ENCODE measurements around the gene AUTS2.

The AUTS2 gene

GRCh38 chr7:69602522-69602921 lies 4.2 kb downstream of the AUTS2 start (continued):
- TF ChIP-seq, protein P1, sequence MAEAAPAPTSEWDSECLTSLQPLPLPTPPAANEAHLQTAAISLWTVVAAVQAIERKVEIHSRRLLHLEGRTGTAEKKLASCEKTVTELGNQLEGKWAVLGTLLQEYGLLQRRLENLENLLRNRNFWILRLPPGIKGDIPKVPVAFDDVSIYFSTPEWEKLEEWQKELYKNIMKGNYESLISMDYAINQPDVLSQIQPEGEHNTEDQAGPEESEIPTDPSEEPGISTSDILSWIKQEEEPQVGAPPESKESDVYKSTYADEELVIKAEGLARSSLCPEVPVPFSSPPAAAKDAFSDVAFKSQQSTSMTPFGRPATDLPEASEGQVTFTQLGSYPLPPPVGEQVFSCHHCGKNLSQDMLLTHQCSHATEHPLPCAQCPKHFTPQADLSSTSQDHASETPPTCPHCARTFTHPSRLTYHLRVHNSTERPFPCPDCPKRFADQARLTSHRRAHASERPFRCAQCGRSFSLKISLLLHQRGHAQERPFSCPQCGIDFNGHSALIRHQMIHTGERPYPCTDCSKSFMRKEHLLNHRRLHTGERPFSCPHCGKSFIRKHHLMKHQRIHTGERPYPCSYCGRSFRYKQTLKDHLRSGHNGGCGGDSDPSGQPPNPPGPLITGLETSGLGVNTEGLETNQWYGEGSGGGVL (tag by site-specific recombination; IDR thresholded peaks at IDR 0.05), result no peak
- TF ChIP-seq, protein P2, sequence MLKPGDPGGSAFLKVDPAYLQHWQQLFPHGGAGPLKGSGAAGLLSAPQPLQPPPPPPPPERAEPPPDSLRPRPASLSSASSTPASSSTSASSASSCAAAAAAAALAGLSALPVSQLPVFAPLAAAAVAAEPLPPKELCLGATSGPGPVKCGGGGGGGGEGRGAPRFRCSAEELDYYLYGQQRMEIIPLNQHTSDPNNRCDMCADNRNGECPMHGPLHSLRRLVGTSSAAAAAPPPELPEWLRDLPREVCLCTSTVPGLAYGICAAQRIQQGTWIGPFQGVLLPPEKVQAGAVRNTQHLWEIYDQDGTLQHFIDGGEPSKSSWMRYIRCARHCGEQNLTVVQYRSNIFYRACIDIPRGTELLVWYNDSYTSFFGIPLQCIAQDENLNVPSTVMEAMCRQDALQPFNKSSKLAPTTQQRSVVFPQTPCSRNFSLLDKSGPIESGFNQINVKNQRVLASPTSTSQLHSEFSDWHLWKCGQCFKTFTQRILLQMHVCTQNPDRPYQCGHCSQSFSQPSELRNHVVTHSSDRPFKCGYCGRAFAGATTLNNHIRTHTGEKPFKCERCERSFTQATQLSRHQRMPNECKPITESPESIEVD (tag by site-specific recombination; IDR thresholded peaks at IDR 0.05), result peak; percentile 81
- no peak for TF ChIP-seq ZBTB49 (tag by site-specific recombination; IDR thresholded peaks at IDR 0.05; ENCODE audit: low read depth)
- TF ChIP-seq OVOL3 (tag by site-specific recombination; IDR thresholded peaks at IDR 0.05), result peak; percentile 80; the same call in 1 of the 2 replicates
- no peak for TF ChIP-seq ZNF26 (tag by site-specific recombination; IDR thresholded peaks at IDR 0.05)

DNA sequence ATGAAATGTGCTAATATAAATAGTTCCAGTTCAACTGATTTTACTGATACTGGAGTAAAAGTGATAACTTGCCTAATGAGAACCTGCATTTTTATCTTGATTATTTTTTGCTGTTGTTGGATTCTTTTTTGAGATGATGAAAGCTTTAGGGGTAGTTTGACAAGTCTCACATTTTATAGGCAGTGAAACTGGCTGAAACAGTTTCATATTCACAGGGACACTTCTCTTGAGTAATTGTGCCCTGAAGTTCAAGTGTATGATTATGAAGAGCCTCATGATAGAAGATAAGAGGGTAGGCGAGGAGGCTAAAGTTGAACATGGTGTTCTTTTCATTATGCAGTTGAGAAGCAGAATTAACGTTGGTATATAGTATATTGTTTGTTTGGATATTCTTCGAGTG lies 5.1 kb downstream of the AUTS2 start:
- CTCF ChIA-PET, result interaction anchor here (0.7 to 1.1 kb wide), 2 partner anchors 18 to 437 kb away, joined by 3 to 5 read pairs; no protein-coding TSS in a partner anchor
- no peak overlapping the region for H3K4me3 ChIP-seq (ENCODE audit: low read depth, low read length)
- H3K4me1 ChIP-seq (ENCODE audit: control insufficient read depth, insufficient read depth, low read length), result peaks cover 52% of the 10 kb centered on the region
- H3K36me3 ChIP-seq (ENCODE audit: control insufficient read depth in 2 of 2, insufficient read depth in 1 of 2, low read length in 2 of 2), result no peaks in the 10 kb centered on the region
- H3K9me3 ChIP-seq (ENCODE audit: control insufficient read depth, insufficient read depth, low read depth, low read length), result no peaks in the 10 kb centered on the region
- H3K27ac ChIP-seq (ENCODE audit: extremely low read depth, low read depth, low read length), result peak overlapping the region; percentile 22; the same call in 1 of the 2 replicates
- POLR2A ChIA-PET, result no interaction called here
- TF ChIP-seq ZNF510 (tag by site-specific recombination; IDR thresholded peaks at IDR 0.05; ENCODE audit: insufficient replicate concordance), result no peak
- TF ChIP-seq, protein P3, sequence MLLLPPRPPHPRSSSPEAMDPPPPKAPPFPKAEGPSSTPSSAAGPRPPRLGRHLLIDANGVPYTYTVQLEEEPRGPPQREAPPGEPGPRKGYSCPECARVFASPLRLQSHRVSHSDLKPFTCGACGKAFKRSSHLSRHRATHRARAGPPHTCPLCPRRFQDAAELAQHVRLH (tag by site-specific recombination; IDR thresholded peaks at IDR 0.05), result peak; percentile 76
- peak; percentile 83 for TF ChIP-seq PRDM4 (tag by site-specific recombination; IDR thresholded peaks at IDR 0.05)
- peak; percentile 40 for TF ChIP-seq SP7 (tag by site-specific recombination; IDR thresholded peaks at IDR 0.05)
- peak; percentile 72 for TF ChIP-seq ZNF843 (tag by site-specific recombination; IDR thresholded peaks at IDR 0.05)
- TF ChIP-seq ZBTB48 (tag by site-specific recombination; IDR thresholded peaks at IDR 0.05), result peak; percentile 81
- peak; percentile 51; the same call in 1 of the 2 replicates for TF ChIP-seq OSR2 (tag by site-specific recombination; IDR thresholded peaks at IDR 0.05)
- peak; percentile 55 for TF ChIP-seq ZEB2 (tag by site-specific recombination; IDR thresholded peaks at IDR 0.05)
- no peak for TF ChIP-seq ZNF629 (tag by site-specific recombination; IDR thresholded peaks at IDR 0.05)
- no peak for TF ChIP-seq ZNF704 (tag by site-specific recombination; IDR thresholded peaks at IDR 0.05)
- TF ChIP-seq GLI4 (tag by site-specific recombination; IDR thresholded peaks at IDR 0.05), result no peak
- TF ChIP-seq, protein P2 (tag by site-specific recombination; IDR thresholded peaks at IDR 0.05), result peak; percentile 60; the same call in 1 of the 2 replicates
- peak; percentile 74; the same call in 1 of the 2 replicates for TF ChIP-seq FEZF1 (tag by site-specific recombination; IDR thresholded peaks at IDR 0.05)
- TF ChIP-seq PRDM1 (tag by site-specific recombination; IDR thresholded peaks at IDR 0.05), result peak; percentile 38; the same call in 1 of the 2 replicates
- TF ChIP-seq ZXDB (tag by site-specific recombination; IDR thresholded peaks at IDR 0.05), result 0 out of 2 replicates have a peak, but pooled peaks have one; percentile 46
- no peak for TF ChIP-seq MEIS1 (CRISPR knock-in tag; IDR thresholded peaks at IDR 0.05; ENCODE audit: borderline replicate concordance)
